Bronchial epithelial cell (primary cell): ENCODE measurements around the gene CMIP. TPM values are rescaled to one million over a fixed set of nuclear protein-coding genes. Genes with fewer than 3 reads are reported as not detected.

Experiments used
- DNase-seq: peaks from one replicate; pipeline ENCODE4 v3.0.0-alpha.2; 2010; ENCODE audit warnings: low read depth
- FAIRE-seq: peaks from 2 replicates; lab custom pipeline; 2011; peaks lifted over from hg19 to GRCh38; lab: Jason Lieb, UNC
- H3K27me3 ChIP-seq: 2 replicates; pipeline ENCODE4 v1.5.1; 2011; ENCODE audit warnings: low read length; ENCODE audit not compliant: control insufficient read depth, insufficient read depth
- H3K36me3 ChIP-seq: 2 replicates; pipeline ENCODE4 v1.5.1; 2011; ENCODE audit warnings: low read length; ENCODE audit not compliant: control insufficient read depth, insufficient read depth
- H3K4me3 ChIP-seq: 2 replicates; pipeline ENCODE4 v1.5.1; 2011; ENCODE audit warnings: mild to moderate bottlenecking, low read depth, low read length, control low read depth
- total RNA-seq: library from RNA; depleted of rRNA; stranded (reverse); fragments of >200 nt; gene quantifications from 2 replicates; pipeline ENCODE4 v1.2.1, GENCODE V29; 2014
- TF ChIP-seq, protein P1 (sequence below): IDR thresholded peaks from 2 replicates; pipeline ENCODE4 v1.5.1; 2011; ENCODE audit warnings: mild to moderate bottlenecking, moderate library complexity, low read length, control low read depth, inconsistent platforms; ENCODE audit not compliant: insufficient read depth, severe bottlenecking

Gene CMIP
- total RNA-seq, 1 donor from 2014 or later: 21.1 TPM

DNA sequence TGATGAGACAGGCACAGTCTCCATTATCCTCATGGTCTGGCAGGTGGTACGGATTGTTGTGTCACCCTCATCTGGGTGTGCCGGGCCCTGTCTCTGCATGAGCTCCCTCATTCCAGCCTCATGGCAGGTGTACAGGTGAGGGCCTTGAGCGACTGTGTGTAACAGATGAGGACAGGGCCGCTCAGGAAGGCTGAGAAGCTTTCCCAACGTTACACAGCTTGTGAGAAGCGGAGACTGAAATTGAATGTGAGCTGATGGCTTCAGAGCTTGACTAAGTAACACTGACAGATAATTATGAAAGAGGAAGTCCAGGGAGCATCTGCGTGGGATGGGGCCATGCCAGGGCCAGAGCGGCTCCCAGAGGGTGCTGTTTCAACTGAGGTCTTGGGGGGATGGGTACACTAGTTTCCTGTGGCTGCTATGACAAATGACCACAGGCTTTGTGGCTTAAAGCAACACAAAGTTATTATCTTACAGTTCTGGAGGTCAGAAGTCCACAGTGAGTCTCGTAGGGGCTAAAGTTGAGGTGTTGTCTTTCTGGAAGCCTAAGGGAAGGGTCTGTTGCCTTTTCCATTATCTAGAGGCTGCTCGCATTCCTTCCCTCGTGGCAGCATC is 36.7 kb downstream of the CMIP start:
- FAIRE-seq (no peak), DNase-seq (no peak)
- Histone ChIP-seq H3K36me3 (peaks cover 23% of the 10 kb centered on the region), H3K27me3 (no peaks in the 10 kb centered on the region), H3K4me3 (no peak overlapping the region)
- TF ChIP-seq, protein P1, sequence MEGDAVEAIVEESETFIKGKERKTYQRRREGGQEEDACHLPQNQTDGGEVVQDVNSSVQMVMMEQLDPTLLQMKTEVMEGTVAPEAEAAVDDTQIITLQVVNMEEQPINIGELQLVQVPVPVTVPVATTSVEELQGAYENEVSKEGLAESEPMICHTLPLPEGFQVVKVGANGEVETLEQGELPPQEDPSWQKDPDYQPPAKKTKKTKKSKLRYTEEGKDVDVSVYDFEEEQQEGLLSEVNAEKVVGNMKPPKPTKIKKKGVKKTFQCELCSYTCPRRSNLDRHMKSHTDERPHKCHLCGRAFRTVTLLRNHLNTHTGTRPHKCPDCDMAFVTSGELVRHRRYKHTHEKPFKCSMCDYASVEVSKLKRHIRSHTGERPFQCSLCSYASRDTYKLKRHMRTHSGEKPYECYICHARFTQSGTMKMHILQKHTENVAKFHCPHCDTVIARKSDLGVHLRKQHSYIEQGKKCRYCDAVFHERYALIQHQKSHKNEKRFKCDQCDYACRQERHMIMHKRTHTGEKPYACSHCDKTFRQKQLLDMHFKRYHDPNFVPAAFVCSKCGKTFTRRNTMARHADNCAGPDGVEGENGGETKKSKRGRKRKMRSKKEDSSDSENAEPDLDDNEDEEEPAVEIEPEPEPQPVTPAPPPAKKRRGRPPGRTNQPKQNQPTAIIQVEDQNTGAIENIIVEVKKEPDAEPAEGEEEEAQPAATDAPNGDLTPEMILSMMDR: no peak

- peaks cover 23% of the 10 kb centered on the region for H3K36me3 ChIP-seq
- TF ChIP-seq, protein P1: no peak
- FAIRE-seq: no peak
Observed at GRCh38 chr16:81482329-81483063, 37.9 kb downstream of the CMIP start.

GRCh38 chr16:81483064-81483969 is 38.7 kb downstream of the CMIP start:
- no peak for DNase-seq
- Histone ChIP-seq H3K4me3 (no peak overlapping the region), H3K36me3 (peaks cover 19% of the 10 kb centered on the region), H3K27me3 (no peaks in the 10 kb centered on the region)
- FAIRE-seq: no peak
- TF ChIP-seq, protein P1: no peak

More at GRCh38 chr16:81482329-81483063, 37.9 kb downstream of the CMIP start:
- Histone ChIP-seq H3K4me3 (no peak overlapping the region), H3K27me3 (no peaks in the 10 kb centered on the region)
- DNase-seq: no peak

GRCh38 chr16:81483970-81484595 is 39.5 kb downstream of the CMIP start:
- FAIRE-seq: no peak

More at GRCh38 chr16:81483970-81484595, 39.5 kb downstream of the CMIP start:
- TF ChIP-seq, protein P1: no peak
- Histone ChIP-seq H3K36me3 (peaks cover 11% of the 10 kb centered on the region), H3K4me3 (no peak overlapping the region), H3K27me3 (no peaks in the 10 kb centered on the region)
- DNase-seq: no peak
